ENCODE data around the gene C2CD3.
"Not testable (repeated sequence)": the region's sequence is repeated elsewhere in the genome, so short reads cannot be mapped to it uniquely, and the experiment has no call there.

The C2CD3 gene

GRCh38 chr11:74154620-74155281, 16.1 kb downstream of the C2CD3 start:
- no peak for DNase-seq

GRCh38 chr11:74153224-74153623, 17.6 kb downstream of the C2CD3 start:
- DNase-seq: no peak

- no peak for DNase-seq
These were observed 23.4 kb downstream of the C2CD3 start for GRCh38 chr11:74147199-74147929.

- no peak for DNase-seq
These were observed 26.2 kb downstream of the C2CD3 start for GRCh38 chr11:74144592-74144991.

- no peak for DNase-seq
These were observed 28.2 kb downstream of the C2CD3 start for GRCh38 chr11:74142624-74143023.

GRCh38 chr11:74141908-74142307, 28.9 kb downstream of the C2CD3 start:
- DNase-seq: no peak

GRCh38 chr11:74141241-74141695, 29.5 kb downstream of the C2CD3 start:
- DNase-seq: no peak

GRCh38 chr11:74139919-74140431, 30.8 kb downstream of the C2CD3 start:
- DNase-seq: not testable (repeated sequence)

- DNase-seq: no peak
These were observed 31.5 kb downstream of the C2CD3 start for GRCh38 chr11:74139151-74139918.

GRCh38 chr11:74138572-74138971, 32.2 kb downstream of the C2CD3 start:
- DNase-seq: no peak

- DNase-seq: no peak
These were observed 32.8 kb downstream of the C2CD3 start for GRCh38 chr11:74138021-74138420.

- DNase-seq: no peak
These were observed 35.5 kb downstream of the C2CD3 start for GRCh38 chr11:74135127-74135840.

GRCh38 chr11:74134661-74135060, 36.1 kb downstream of the C2CD3 start:
- DNase-seq: no peak

- DNase-seq: no peak
These were observed 37.4 kb downstream of the C2CD3 start for GRCh38 chr11:74133436-74133835.

- no peak for DNase-seq
These were observed 38.0 kb downstream of the C2CD3 start for GRCh38 chr11:74132833-74133232.

GRCh38 chr11:74129121-74129520, 41.7 kb downstream of the C2CD3 start:
- not testable (repeated sequence) for DNase-seq

GRCh38 chr11:74123008-74123448, 47.8 kb downstream of the C2CD3 start:
- no peak for DNase-seq

GRCh38 chr11:74121804-74122203, 49.0 kb downstream of the C2CD3 start:
- DNase-seq: no peak

GRCh38 chr11:74120260-74121035, 50.4 kb downstream of the C2CD3 start:
- DNase-seq: not testable (repeated sequence)

GRCh38 chr11:74116719-74117118, 54.1 kb downstream of the C2CD3 start:
- DNase-seq: no peak

GRCh38 chr11:74112877-74113276, 57.9 kb downstream of the C2CD3 start:
- no peak for DNase-seq

GRCh38 chr11:74106124-74106523, 64.7 kb downstream of the C2CD3 start:
- no peak for DNase-seq

Measured in T-helper 9 cell (primary cell).